ENCODE measurements around the gene ACSM3. TPM values are rescaled to one million over a fixed set of nuclear protein-coding genes. Genes with fewer than 3 reads are reported as not detected.
"Not testable (repeated sequence)": the region's sequence is repeated elsewhere in the genome, so short reads cannot be mapped to it uniquely, and the experiment has no call there.

ACSM3 gene
- total RNA-seq, 2 experiments from 2014 or later = 10.1 to 10.7 TPM

DNA sequence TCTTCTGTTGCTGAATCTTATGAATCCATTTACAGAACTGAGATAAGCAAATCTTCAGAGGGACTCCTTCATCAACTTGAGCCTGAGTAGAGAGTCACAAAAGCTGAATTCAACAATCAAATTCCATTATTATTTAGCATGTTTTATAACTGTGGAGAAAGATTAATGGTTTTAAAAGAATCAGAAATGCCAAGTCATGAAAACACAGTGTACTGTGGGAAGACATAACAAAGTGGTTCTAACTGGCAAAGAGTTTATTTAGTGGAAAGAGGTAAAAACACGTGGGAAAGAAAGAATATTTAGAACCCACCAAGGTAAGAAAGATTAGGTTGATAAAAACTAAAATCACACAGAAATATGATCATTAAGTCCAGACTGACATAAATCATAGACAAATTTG, 37.5 kb downstream of the ACSM3 start:
- CTCF ChIA-PET = no interaction called here
- POLR2A ChIA-PET = no interaction called here

DNA sequence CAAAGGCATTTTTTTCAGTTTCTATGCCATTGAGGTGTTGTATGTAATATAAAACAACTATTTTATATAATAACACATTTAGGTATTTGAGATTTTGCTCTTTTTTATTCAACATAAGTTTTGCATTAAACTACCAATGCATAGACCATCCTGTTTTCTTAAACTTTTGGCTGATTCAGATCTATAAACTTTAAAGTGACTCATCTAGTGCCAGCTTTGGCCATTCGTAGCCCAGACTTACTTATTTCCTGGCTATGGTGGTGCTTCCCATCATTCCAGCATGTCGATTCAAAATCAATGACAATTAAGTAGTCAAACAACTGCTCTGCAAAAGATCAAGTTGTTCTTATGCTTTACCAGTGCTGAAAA, 39.4 kb downstream of the ACSM3 start:
- ChIA-PET POLR2A (no interaction called here), CTCF (no interaction called here)

DNA sequence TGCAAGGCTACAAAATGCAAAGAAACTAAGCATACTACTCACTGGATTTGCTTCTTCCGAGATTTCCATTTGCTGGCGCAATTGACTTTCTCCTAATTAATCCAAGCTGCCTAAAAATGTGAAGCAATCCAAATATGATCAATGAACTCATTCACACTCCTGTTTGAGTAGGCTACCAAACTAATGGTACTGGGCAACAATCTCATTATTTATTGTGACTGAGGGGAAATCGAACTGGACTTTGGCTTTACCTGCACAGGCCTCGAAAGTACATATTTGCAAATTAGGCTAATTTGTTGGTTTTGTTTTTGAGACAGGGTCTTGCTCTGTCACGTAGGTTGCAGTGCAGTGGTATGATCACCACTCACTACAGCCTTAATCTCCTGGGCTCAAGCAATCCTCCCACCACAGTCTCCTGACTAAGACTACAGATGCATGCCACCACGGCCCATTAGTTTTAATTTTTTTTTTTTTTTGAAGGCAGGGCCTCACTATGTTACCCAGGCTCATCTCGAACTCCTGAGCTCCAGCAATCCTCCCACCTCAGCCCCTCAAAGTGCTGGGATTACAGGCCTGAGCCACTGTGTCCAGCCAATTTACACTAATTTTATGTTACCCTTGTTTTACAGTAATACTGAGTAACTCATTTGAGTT, 39.9 kb downstream of the ACSM3 start:
- POLR2A ChIA-PET = no interaction called here
- CTCF ChIA-PET = interaction anchor here (1.3 kb wide), 1 partner anchor 11 kb away, joined by 4 read pairs; no protein-coding TSS in a partner anchor

DNA sequence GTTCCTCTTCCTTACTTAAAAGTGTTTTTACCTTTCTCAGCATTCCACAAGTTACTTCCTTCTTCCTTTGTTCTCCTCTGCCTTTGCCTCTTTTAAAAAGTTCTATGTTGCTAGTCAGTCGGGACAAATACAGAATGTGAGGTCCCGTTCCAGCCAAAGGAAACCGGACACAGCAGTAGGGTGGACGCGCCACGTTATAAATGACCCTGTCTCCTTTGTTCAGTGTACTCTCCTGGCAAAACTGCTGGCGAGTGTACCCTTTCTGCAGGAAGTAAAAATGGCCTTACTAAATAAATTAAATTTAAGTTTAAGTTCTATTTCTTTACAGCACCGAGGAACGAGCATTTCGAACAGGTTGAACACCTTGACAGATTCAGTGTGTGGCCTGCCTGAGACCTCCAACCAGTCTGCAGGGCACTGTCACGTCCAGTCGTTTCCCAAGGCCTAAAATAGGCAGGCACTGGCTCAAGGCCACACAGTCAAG, 41.9 kb downstream of the ACSM3 start:
- POLR2A ChIA-PET = interaction anchor here (1.0 to 1.1 kb wide), 2 partner anchors 64 to 94 kb away, joined by 3 to 5 read pairs; partner anchors contain the start of genes DCUN1D3 and LYRM1
- CTCF ChIA-PET = not testable (repeated sequence)

DNA sequence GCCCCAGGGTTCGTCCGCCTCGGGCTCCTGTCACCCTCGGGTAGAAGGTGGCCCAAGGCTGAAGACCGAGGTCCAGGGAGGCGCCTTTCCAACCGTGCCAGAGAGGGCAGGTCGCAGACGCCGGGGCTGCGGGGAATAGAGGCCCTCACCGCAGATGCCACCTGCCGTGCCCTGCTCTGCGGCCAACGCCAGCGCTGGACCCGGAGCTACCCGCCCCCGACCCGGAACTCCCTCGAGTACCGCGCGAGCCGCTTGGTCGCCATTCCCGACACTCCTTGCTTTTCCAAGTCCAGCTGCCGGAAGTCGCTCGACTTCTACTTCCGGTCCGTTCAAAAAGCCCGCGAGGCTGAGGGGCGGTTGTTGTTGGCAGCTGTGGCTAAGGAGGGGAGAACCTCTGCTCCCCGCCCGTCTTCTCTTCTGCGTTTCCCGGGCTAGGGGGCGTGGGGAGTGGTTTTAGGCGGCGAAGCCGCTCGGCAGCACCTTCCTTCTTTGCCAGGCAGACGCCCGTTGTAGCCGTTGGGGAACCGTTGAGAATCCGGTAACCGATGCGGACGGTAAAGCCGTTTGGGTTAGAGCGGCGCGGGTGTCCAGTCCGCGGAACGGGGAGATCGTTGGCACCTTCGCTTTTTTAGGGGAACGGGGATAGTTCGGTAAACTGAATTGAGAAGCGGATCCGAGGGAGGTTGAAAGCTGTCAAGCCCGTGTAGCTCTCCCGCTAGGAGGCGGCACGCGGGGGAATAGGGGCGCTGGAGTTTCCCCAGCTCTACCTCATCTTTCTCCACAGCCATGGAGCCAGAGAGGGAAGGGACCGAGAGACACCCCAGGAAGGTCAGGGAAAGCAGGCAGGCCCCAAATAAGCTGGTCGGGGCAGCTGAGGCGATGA, 42.6 kb downstream of the ACSM3 start, which contains the start of the genes ERI2 and REXO5:
Gene ERI2 (minus strand): TSS at position 305 of the 883 bp plus-strand sequence. CDS start 42 bp downstream, at position 263.
Gene REXO5 (plus strand): TSS at position 360 of the 883 bp plus-strand sequence. CDS start 427 bp downstream, at position 787.
- ChIA-PET CTCF (interaction anchor here (0.9 to 1.1 kb wide), 2 partner anchors 10 to 32 kb away, joined by 3 read pairs; no protein-coding TSS in a partner anchor), POLR2A (interaction anchor here (0.6 to 1.1 kb wide), 5 partner anchors 64 to 141 kb away, joined by 3 to 6 read pairs (median 3); partner anchors contain the start of genes DCUN1D3 and LYRM1)

DNA sequence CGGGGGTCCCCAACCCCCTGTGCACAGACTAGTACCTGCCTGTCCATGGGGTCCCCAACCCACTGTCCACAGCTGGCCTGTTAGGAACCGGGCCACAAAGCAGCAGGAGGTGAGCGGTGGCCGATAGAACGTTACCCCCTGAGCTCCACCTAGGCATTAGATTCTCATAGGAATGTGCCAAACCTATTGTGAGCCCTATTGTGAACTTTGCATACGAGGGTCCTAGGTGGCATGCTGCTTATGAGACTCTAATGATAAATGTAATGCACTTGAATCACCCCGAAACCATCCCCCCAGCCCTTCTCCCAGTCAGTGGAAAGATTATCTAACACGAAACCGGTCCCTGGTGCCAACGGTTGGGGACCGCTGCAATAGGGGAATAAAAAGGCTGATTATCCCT, 44.0 kb downstream of the ACSM3 start:
- CTCF ChIA-PET = interaction anchor here (0.7 kb wide), 1 partner anchor 157 kb away, joined by 4 read pairs; no protein-coding TSS in a partner anchor
- POLR2A ChIA-PET = no interaction called here

DNA sequence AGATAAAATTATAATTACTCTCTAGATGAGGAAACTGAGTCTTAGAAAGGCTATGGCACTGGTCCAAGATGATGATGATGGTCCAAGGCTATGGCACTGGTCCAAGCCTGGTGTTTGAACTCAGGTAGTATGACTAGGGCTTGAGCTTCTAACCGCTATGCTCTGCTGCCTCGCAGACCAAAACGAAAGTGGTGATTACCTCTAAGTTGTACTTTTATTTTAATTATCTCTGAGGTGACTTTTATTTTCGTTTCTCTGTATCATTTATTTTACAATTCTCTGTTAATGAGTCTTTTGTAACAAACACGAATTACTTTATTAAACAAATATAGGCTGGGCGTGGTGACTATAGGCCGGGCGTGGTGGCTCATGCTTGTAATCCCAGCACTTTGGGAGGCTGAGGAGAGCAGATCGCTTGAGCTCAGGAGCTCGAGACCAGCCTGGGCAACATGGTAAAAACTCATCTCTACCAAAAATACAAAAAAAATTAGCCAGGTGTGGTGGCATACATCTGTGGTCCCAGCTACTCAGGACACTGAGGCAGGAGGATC, 48.1 kb downstream of the ACSM3 start:
- POLR2A ChIA-PET = no interaction called here
- CTCF ChIA-PET = no interaction called here

DNA sequence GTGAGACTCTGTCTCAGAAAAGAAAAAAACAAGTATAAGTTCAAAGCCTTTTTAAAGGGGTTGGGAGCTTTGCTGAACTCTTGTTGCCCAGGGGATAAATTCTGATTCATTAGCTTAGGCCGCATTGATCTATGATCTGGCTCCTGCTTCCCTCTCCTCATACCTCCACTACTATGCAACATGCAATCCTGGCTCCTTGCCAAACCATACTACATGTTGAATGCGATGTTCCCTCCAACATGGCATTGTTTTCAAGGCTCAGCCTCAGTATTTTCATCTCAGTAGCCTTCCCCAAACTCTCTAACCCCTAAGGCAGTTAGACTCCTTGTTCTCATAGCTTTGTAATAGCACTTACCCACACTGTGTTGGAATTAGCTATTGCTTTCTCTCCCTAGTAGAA, 48.7 kb downstream of the ACSM3 start:
- CTCF ChIA-PET = interaction anchor here (0.7 kb wide), 1 partner anchor 8 kb away, joined by 7 read pairs; no protein-coding TSS in a partner anchor
- POLR2A ChIA-PET = no interaction called here

DNA sequence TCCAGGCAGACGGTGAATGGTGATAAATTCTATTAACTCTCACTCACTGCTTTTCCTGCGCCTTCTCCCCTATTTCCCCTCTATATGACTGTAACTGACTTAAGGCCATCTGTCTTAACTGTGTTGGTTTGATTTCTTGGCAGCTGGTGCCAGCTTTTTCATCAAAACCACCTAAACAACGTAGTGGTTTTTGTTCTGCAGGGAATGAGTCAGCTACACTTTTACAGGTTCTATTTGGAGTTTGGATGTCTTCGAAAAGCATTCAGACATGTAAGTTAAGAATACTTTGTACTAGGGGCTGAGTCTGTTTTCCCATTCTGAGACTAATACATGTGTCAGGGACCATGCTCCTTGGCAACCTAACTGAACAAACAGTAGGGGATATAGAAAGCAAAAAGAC, 51.0 kb downstream of the ACSM3 start:
- POLR2A ChIA-PET = no interaction called here
- CTCF ChIA-PET = interaction anchor here (1.0 kb wide), 1 partner anchor 10 kb away, joined by 4 read pairs; no protein-coding TSS in a partner anchor

DNA sequence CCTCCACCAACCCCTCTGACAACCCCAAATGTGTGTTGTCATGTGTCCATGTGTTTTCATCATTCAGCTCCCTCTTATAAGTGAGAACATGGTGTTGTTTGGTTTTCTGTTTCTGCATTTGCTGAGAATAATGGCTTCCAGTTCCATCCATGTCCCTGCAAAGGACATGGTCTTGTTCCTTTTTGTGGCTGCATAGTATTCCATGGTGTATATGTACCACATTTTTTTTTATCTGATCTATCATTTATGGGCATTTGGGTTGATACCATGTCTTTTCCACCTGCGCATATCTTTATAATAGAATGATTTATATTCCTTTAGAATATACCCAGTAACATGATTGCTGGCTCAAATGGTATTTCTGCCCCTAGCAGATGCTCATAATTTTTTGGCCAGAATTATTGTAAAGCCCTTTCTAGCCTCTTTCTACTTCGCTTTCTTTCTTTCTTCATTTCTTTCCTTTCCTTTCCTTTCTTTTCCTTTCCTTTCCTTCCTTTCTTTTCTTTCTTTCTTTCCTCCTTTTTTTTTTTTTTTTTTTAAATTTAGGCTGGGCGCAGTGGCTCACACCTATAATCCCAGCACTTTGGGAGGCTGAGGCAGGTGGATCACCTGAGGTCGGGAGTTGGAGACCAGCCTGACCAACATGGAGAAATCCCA, 55.2 kb downstream of the ACSM3 start:
- ChIA-PET POLR2A (no interaction called here), CTCF (interaction anchor here (0.5 kb wide), 1 partner anchor 47 kb away, joined by 3 read pairs; no protein-coding TSS in a partner anchor)

DNA sequence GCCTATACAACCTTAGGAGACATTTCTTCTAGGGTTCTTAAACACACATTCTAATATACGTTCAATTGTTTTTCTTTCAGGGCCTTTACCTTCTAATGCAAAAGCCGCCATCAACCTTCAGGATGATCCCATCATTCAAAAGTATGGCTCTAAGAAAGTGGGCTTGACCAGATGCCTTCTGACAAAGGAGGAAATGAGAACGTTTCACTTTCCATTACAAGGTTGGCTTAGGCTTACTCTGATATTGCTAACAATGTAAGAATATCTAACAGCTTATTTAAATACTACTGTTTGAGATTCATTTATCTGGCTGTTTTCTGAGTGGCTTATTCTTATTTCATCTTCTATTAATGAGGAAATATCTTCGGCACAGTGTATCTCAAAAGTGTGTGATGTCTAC, 57.9 kb downstream of the ACSM3 start:
- ChIA-PET CTCF (no interaction called here), POLR2A (no interaction called here)

DNA sequence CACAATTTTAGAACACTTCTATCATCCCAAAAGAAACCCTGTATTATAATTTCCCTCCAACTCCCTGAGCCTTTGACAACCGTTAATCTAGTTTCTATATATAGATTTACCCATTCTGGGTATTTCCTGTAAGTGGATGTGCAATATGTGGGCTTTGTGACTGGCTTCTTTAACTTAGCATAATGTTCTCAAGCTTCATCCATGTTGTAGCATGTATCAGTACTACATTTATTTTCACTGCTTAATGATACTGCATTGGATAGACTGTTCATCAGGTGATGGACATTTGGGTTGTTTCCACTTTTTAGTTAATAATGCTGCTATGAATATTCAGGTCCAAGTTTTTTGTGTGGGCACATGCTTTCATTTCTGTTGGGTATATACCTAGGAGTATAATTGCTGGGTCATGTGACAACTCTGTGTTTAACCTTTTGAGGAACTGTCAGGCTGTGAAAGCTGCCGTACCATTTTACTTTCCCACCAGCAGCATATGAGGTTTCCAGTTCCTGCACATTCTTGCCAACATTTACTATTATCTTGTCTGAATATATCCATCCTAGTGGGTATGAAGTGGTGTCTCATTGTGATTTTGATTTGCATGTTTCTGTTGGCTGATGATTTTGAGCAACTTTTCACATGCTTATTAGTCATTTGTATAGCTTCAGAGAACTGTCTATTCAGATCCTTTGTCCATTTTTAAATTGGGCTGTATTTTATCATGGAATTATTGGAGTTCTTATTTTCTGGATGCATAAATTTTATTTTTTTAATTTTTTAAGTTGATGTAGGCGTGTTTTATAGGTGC, 58.9 kb downstream of the ACSM3 start:
- CTCF ChIA-PET = no interaction called here
- POLR2A ChIA-PET = no interaction called here

DNA sequence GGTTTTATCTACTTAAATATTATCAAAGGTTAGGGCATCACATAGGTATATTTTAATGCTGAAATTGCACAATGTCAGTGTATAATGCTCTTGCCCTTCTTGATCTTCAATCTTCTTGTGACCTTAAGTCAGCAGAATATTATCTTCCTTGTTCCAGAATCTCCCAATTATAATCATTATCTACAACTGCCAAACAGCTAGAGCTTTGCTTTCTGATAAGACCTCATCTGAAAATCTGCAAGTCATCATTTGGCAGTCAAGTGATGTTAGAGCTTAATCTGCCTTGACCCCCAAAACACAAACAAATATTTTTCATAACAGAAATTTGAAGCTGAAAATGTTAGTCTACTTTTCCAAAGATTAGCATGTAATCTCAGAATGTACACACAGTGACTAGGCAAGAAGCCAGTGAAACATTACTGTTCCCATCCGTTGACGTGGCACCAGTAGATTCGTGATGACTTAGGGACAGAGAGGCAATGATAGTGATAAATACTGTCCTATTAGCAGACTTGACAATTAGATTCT, 62.3 kb downstream of the ACSM3 start:
- ChIA-PET CTCF (no interaction called here), POLR2A (no interaction called here)

DNA sequence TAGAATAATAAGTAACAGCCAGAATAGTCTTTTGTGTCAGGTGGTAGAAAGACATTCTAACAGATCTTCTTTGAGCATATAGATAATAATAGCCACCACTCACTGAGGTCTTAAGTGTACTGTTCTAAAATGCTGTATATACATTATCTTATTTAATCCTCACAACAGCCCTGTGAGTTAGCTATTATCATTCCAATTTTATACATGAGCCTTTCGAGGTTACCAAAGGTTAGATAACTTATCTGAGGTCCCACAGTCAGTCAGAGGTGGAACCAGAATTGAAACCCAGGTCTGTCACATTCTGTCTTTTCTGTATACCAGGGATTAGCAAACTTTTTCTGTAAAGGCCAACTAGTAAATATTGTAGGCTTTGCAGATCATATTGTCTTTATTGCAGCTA, 65.7 kb downstream of the ACSM3 start:
- ChIA-PET POLR2A (no interaction called here), CTCF (no interaction called here)

DNA sequence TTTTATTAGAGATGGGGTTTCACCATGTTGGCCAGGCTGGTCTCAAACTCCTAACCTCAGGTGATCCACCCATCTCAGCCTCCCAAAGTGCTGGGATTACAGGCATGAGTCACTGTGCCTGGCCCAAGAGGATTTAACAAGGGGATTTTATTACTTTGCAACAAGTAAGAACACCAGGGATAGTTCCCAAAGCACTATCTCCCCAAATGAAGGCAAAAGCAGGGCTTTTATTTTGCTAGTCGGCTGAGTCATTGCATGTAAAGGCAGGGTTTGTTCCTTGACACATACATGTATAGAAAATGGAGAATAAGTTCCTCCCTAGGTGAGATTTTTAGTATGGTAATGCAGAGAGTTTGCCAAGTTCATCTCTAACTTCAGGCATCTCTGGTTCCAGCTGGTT, 66.6 kb downstream of the ACSM3 start:
- POLR2A ChIA-PET = no interaction called here
- CTCF ChIA-PET = no interaction called here

DNA sequence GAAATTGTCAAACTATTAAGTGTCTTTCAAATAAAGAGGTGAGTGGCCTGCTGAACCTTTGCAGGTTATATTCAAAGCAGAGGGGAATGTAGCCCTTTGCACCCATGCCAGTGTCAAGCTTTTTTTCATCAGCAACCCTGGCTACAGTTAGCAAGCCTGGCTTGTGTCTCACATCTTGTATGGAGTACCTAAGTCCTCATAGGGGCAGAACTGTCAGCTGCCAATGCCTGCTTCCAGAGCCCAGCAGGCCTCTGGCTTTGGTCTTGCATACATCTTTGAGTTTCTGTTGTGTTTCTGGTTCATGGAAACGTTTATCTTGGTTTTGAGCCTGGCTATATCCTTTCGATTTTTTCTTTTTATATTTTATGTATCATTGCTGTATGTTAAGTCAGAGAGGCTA, 69.3 kb downstream of the ACSM3 start:
- POLR2A ChIA-PET = no interaction called here
- CTCF ChIA-PET = interaction anchor here (1.1 kb wide), 1 partner anchor 17 kb away, joined by 5 read pairs; no protein-coding TSS in a partner anchor

DNA sequence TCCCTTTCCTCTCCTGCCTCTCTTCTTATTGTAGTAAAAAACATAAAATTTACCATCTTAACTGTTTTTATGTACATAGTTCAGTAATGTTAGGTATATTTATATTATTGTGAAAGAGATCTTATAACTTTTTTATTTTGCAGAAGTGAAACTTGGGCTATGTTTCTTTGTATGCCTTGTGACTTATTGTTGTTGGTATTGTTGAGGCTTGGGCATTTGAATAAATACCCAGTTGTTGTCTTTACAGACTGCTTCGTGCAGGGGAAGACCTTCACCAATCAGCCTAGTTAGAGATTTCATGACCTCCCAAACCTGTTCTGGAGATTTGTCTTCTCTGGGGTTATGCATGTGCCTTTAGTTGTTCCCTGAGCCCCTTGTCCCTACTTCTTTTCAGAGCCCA, 74.4 kb downstream of the ACSM3 start:
- POLR2A ChIA-PET = no interaction called here
- CTCF ChIA-PET = interaction anchor here (1.4 kb wide), 1 partner anchor 32 kb away, joined by 3 read pairs; the partner anchor contains the start of genes ERI2 and REXO5

DNA sequence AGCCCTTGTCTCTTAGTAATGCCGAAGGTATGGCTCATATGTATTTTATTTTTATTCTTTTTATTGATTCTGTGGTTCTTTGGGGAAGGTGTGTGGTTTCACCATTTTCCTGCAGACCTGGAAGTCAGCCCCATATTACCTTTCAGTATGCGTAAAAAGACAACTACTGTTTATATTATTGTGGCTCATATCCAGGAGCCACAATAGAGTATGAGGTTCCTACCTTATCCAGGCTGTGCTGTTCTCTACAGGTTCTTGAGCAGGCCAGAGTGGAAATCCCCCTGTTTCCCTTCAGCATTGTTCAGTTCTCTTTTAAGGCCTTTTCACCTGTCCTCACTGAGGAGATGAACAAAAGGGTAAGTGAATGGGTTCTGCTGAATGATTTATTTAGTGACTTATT, 75.7 kb downstream of the ACSM3 start:
- ChIA-PET POLR2A (no interaction called here), CTCF (interaction anchor here (1.4 kb wide), 1 partner anchor 33 kb away, joined by 3 read pairs; the partner anchor contains the start of genes ERI2 and REXO5)

Data from activated CD8-positive, alpha-beta memory T cell treated with anti-CD3 and anti-CD28 coated beads for 36 hours (primary cell).